IMR-90 (cell line): Measurements from ENCODE around the gene UCP2. TPM values are rescaled to one million over a fixed set of nuclear protein-coding genes. Genes with fewer than 3 reads are reported as not detected.

Experiments
- ATAC-seq: fragments of 200-7000 bp; cut with Tn5 transposase; 2 replicates; pipeline ENCODE4 v1.9.1; 2020; ENCODE audit warnings: low read depth, mild to moderate bottlenecking, moderate library complexity
- BruUV-seq: library from RNA; stranded (reverse); fragments of 400-500 nt; replicated peaks from 2 replicates; lab custom pipeline; 2021; lab: Mats Ljungman, UMichigan
- CTCF ChIA-PET: fragments of 300-600 bp; formaldehyde crosslinking; extraction: SDS; loops from one replicate; lab custom pipeline; 2021; ENCODE audit warnings: antibody characterized with exemption; lab: Yijun Ruan, JAX
- POLR2A ChIA-PET: fragments of 300-600 bp; sonication (Branson Sonifier 250); formaldehyde crosslinking; loops from one replicate; lab custom pipeline; 2022; ENCODE audit warnings: antibody characterized with exemption; ENCODE audit not compliant: unreplicated experiment; lab: Charles Lee
- DNase-seq: peaks from one replicate; pipeline ENCODE4 v3.0.0; 2013
- H2AFZ ChIP-seq: replicated peaks from 2 replicates; pipeline ENCODE3; 2013; ENCODE audit warnings: low read length, mild to moderate bottlenecking; ENCODE audit not compliant: poor library complexity
- H2AK5ac ChIP-seq: 2 replicates; pipeline ENCODE4 v1.6.1; 2013; ENCODE audit warnings: low read depth, low read length, inconsistent platforms
- H2AK9ac ChIP-seq: replicated peaks from 2 replicates; pipeline ENCODE3; 2013; ENCODE audit warnings: mild to moderate bottlenecking, low read depth, low read length, moderate library complexity; ENCODE audit not compliant: poor library complexity
- H2BK120ac ChIP-seq: 2 replicates; pipeline ENCODE4 v1.6.1; 2013; ENCODE audit warnings: low read depth, low read length, inconsistent platforms
- H2BK15ac ChIP-seq: 3 replicates; pipeline ENCODE4 v1.6.1; 2013; ENCODE audit warnings: low read depth, low read length, inconsistent platforms
- H2BK20ac ChIP-seq: 2 replicates; pipeline ENCODE4 v1.6.1; 2013; ENCODE audit warnings: low read depth, mild to moderate bottlenecking, inconsistent platforms, low read length, moderate library complexity
- H2BK5ac ChIP-seq: 2 replicates; pipeline ENCODE4 v1.6.1; 2013; ENCODE audit warnings: mild to moderate bottlenecking, low read depth, low read length, inconsistent platforms; ENCODE audit not compliant: poor library complexity, severe bottlenecking
- H3K14ac ChIP-seq: replicated peaks from 2 replicates; pipeline ENCODE4 v1.6.1; 2013; ENCODE audit warnings: low read depth, low read length, inconsistent platforms
- H3K18ac ChIP-seq: 2 replicates; pipeline ENCODE4 v1.6.1; 2013; ENCODE audit warnings: low read depth, low read length, control low read depth
- H3K23ac ChIP-seq: 2 replicates; pipeline ENCODE4 v1.6.1; 2013; ENCODE audit warnings: low read depth, low read length, inconsistent platforms
- H3K27ac ChIP-seq: 2 replicates; pipeline ENCODE4 v1.5.1; 2013; ENCODE audit warnings: mild to moderate bottlenecking, control low read depth, low read length; ENCODE audit not compliant: insufficient read depth
- H3K27me3 ChIP-seq: 2 replicates; pipeline ENCODE4 v1.6.1; 2013; ENCODE audit warnings: low read length; ENCODE audit not compliant: control insufficient read depth, insufficient read depth
- H3K36me3 ChIP-seq: 2 replicates; pipeline ENCODE4 v1.6.1; 2013; ENCODE audit warnings: low read length, mixed read lengths; ENCODE audit not compliant: control insufficient read depth, insufficient read depth
- H3K4ac ChIP-seq: 2 replicates; pipeline ENCODE4 v1.6.1; 2013; ENCODE audit warnings: low read depth, low read length, inconsistent platforms
- H3K4me1 ChIP-seq: 2 replicates; pipeline ENCODE4 v1.6.1; 2013; ENCODE audit warnings: low read length, mixed read lengths; ENCODE audit not compliant: control insufficient read depth, insufficient read depth
- H3K4me2 ChIP-seq: 2 replicates; pipeline ENCODE4 v1.6.1; 2013; ENCODE audit warnings: low read depth, mild to moderate bottlenecking, control low read depth, low read length, moderate library complexity
- H3K4me3 ChIP-seq: 2 replicates; pipeline ENCODE4 v1.5.1; 2013; ENCODE audit warnings: low read depth, mild to moderate bottlenecking, control low read depth, low read length, moderate library complexity; ENCODE audit not compliant: insufficient read depth
- H3K56ac ChIP-seq: 2 replicates; pipeline ENCODE4 v1.6.1; 2013; ENCODE audit warnings: low read length, inconsistent platforms; ENCODE audit not compliant: insufficient read depth; ENCODE audit errors: extremely low read depth
- H3K79me1 ChIP-seq, 2 experiments: 2 replicates each; pipeline ENCODE4 v1.6.1; 2013; ENCODE audit warnings: low read length in 2 of 2, inconsistent platforms in 1 of 2, low read depth in 1 of 2
- H3K9ac ChIP-seq: 2 replicates; pipeline ENCODE4 v1.6.1; 2013; ENCODE audit warnings: low read depth, low read length, control low read depth
- H3K9me1 ChIP-seq: 2 replicates; pipeline ENCODE4 v1.6.1; 2013; ENCODE audit warnings: low read length, inconsistent platforms; ENCODE audit not compliant: insufficient read depth
- H3K9me3 ChIP-seq: 2 replicates; pipeline ENCODE4 v1.6.1; 2013; ENCODE audit warnings: low read length; ENCODE audit not compliant: control insufficient read depth, insufficient read depth
- H4K20me1 ChIP-seq: 2 replicates; pipeline ENCODE4 v1.6.1; 2013; ENCODE audit warnings: low read length, inconsistent platforms; ENCODE audit not compliant: insufficient read depth
- H4K5ac ChIP-seq: 2 replicates; pipeline ENCODE4 v1.6.1; 2013; ENCODE audit warnings: mild to moderate bottlenecking, low read depth, low read length, control low read depth
- H4K8ac ChIP-seq, 2 experiments: 2 replicates each; pipeline ENCODE4 v1.6.1; 2013; ENCODE audit warnings: low read depth in 2 of 2, low read length in 2 of 2, control low read depth in 1 of 2, inconsistent platforms in 1 of 2
- H4K91ac ChIP-seq: 2 replicates; pipeline ENCODE4 v1.6.1; 2013; ENCODE audit warnings: low read depth, low read length, inconsistent platforms; ENCODE audit not compliant: insufficient read depth
- CEBPB ChIP-seq: IDR thresholded peaks from 2 replicates; pipeline ENCODE4 v1.6.1; 2012; ENCODE audit warnings: low read depth, low read length, improper control_type of control experiment
- CHD1 ChIP-seq: IDR thresholded peaks from 2 replicates; pipeline ENCODE4 v1.6.1; 2012; ENCODE audit warnings: low read depth, low read length, improper control_type of control experiment
- FOS ChIP-seq: fragments of 150-350 bp; IDR thresholded peaks from 2 replicates; pipeline ENCODE4 v1.6.1; 2016; ENCODE audit warnings: low read depth, low read length
- MAFK ChIP-seq: IDR thresholded peaks from 2 replicates; pipeline ENCODE4 v1.6.1; 2012; ENCODE audit warnings: low read depth, low read length, improper control_type of control experiment
- MXI1 ChIP-seq: IDR thresholded peaks from 2 replicates; pipeline ENCODE4 v1.6.1; 2012; ENCODE audit warnings: low read depth, mild to moderate bottlenecking, low read length, moderate library complexity, borderline replicate concordance
- RCOR1 ChIP-seq: IDR thresholded peaks from 2 replicates; pipeline ENCODE4 v1.6.1; 2012; ENCODE audit warnings: mild to moderate bottlenecking, low read length, improper control_type of control experiment; ENCODE audit not compliant: insufficient replicate concordance
- SMC3 ChIP-seq: fragments of 150-350 bp; IDR thresholded peaks from 2 replicates; pipeline ENCODE4 v1.6.1; 2016; ENCODE audit warnings: low read depth, mild to moderate bottlenecking, antibody characterized with exemption, low read length, moderate library complexity
- WGBS, 2 experiments: methylation state at CpG; one replicate each; pipeline versions ENCODE4 v1.1.5 to v1.1.7; 2013; ENCODE audit warnings: missing lambda C conversion rate in 2 of 2; ENCODE audit not compliant: insufficient read length in 1 of 2; ENCODE audit errors: extremely low coverage in 2 of 2; 5-methylcytosine and 5-hydroxymethylcytosine counted together
- dilution Hi-C: fragments of 300-500 bp; cut with HindIII; formaldehyde crosslinking; loops from one replicate; pipeline ENCODE4 v1.14.3; 2018; ENCODE audit warnings: low sequenced_read_pairs; ENCODE audit not compliant: unreplicated experiment
- in situ Hi-C: fragments of 300-500 bp; cut with MboI; formaldehyde crosslinking; loops from 3 replicates; pipeline ENCODE4 v1.14.3; 2019; ENCODE audit warnings: low sequenced_read_pairs, inconsistent platforms, mixed read lengths
- intact Hi-C: fragments of 100-400 bp; cut with micrococcal nuclease; formaldehyde crosslinking; loops from 2 replicates; pipeline ENCODE4 v1.10.0; 2022
- polyA plus RNA-seq, 3 experiments: library from polyadenylated mRNA; depleted of rRNA; stranded (reverse); fragments of >200 nt; gene quantifications; 2 replicates each; pipeline ENCODE4 v1.2.3, GENCODE V29; 2012; ENCODE audit warnings: low replicate concordance in 1 of 3
- total RNA-seq: library from RNA; depleted of rRNA; stranded (reverse); fragments of >200 nt; gene quantifications from 2 replicates; pipeline ENCODE4 v1.2.3, GENCODE V29; 2012
- TF ChIP-seq, protein P1 (sequence below): fragments of 150-350 bp; IDR thresholded peaks from 2 replicates; pipeline ENCODE4 v1.6.1; 2017; ENCODE audit warnings: mild to moderate bottlenecking, antibody characterized with exemption, low read length, low read depth
- TF ChIP-seq, protein P2 (sequence below): conservative IDR thresholded peaks from 2 replicates; pipeline ENCODE4 v1.5.1; 2012; ENCODE audit warnings: mild to moderate bottlenecking, low read depth, low read length, improper control_type of control experiment

UCP2 gene
- total and polyA plus RNA-seq, 2 of the 4 experiments (the other 2 are of a cell fraction): 2.0 to 11.9 TPM

DNA sequence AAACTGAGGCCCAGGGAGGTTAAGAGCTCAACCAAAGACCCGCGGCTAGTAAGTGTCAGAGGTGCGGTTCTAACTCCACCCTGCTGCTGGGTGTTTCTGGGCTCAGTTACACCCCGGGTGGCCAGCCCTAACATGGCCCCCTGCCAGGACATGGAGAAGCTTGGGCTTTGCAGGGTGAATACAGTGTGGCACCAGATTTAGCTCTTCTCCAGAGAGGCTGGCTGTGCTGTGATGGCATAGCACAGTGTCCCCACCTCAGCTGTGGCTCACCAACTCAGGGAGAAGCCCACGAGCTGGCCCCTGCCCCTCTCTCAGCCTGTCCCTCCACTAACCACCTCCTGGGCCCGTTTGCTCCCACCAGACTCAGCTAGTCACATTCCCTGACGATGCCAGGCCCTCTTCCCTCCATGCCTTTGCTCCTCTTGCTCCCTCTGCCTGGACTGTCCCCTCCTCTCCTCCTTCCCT is 19.2 kb upstream of the UCP2 start:
- H3K27me3 ChIP-seq: no peaks in the 10 kb centered on the region
- peaks cover 3% of the 10 kb centered on the region for H3K36me3 ChIP-seq
- intact Hi-C loops (no loop called here), in situ Hi-C loops (no loop called here), dilution Hi-C loops (no loop called here)
- no peak overlapping the region for H2AFZ ChIP-seq
- ChIA-PET CTCF (no interaction called here), POLR2A (no interaction called here)
- H3K4ac ChIP-seq: no peak overlapping the region
- H4K20me1 ChIP-seq: no peaks in the 10 kb centered on the region
- H2BK20ac ChIP-seq: no peak overlapping the region
- no peaks in the 10 kb centered on the region for H3K4me1 ChIP-seq
- no peaks in the 10 kb centered on the region for H3K9me3 ChIP-seq
- no peak overlapping the region for H4K5ac ChIP-seq
- no peak overlapping the region for H3K56ac ChIP-seq
- DNase-seq: no peak
- no peak overlapping the region for H3K9ac ChIP-seq
- TF ChIP-seq FOS (no peak), RCOR1 (no peak), CHD1 (no peak), CEBPB (no peak), MAFK (no peak), SMC3 (no peak), MXI1 (no peak)
- TF ChIP-seq, protein P1, sequence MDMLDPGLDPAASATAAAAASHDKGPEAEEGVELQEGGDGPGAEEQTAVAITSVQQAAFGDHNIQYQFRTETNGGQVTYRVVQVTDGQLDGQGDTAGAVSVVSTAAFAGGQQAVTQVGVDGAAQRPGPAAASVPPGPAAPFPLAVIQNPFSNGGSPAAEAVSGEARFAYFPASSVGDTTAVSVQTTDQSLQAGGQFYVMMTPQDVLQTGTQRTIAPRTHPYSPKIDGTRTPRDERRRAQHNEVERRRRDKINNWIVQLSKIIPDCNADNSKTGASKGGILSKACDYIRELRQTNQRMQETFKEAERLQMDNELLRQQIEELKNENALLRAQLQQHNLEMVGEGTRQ: no peak
- TF ChIP-seq, protein P2, sequence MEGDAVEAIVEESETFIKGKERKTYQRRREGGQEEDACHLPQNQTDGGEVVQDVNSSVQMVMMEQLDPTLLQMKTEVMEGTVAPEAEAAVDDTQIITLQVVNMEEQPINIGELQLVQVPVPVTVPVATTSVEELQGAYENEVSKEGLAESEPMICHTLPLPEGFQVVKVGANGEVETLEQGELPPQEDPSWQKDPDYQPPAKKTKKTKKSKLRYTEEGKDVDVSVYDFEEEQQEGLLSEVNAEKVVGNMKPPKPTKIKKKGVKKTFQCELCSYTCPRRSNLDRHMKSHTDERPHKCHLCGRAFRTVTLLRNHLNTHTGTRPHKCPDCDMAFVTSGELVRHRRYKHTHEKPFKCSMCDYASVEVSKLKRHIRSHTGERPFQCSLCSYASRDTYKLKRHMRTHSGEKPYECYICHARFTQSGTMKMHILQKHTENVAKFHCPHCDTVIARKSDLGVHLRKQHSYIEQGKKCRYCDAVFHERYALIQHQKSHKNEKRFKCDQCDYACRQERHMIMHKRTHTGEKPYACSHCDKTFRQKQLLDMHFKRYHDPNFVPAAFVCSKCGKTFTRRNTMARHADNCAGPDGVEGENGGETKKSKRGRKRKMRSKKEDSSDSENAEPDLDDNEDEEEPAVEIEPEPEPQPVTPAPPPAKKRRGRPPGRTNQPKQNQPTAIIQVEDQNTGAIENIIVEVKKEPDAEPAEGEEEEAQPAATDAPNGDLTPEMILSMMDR: no peak
- H3K79me1 ChIP-seq: no peaks in the 10 kb centered on the region
- H3K4me3 ChIP-seq: no peak overlapping the region
- 79% methylated on average over 6 of the region's 7 CpGs; no CpG with 5 or more reads in 1 of the 2 experiments for WGBS, 2 experiments
- H4K8ac ChIP-seq: no peak overlapping the region
- H2AK5ac ChIP-seq: no peak overlapping the region
- no peak overlapping the region for H4K91ac ChIP-seq
- H3K23ac ChIP-seq: no peak overlapping the region
- H3K4me2 ChIP-seq: no peak overlapping the region
- H2AK9ac ChIP-seq: peak overlapping the region; percentile 21
- no peak for ATAC-seq
- H2BK5ac ChIP-seq: no peak overlapping the region
- no peak overlapping the region for H3K27ac ChIP-seq
- H2BK15ac ChIP-seq: no peak overlapping the region
- H2BK120ac ChIP-seq: no peak overlapping the region
- H3K9me1 ChIP-seq: 0 out of 2 replicates have a peak, but pooled peaks cover 4% of the 10 kb centered on the region
- H3K14ac ChIP-seq: no peak overlapping the region
- no TSS peak for BruUV-seq
- no peak overlapping the region for H3K18ac ChIP-seq
